ENCODE results near the gene SLC16A6.

SLC16A6 gene

GRCh38 chr17:68320311-68320865 lies 29.5 kb upstream of the SLC16A6 start:
- TF ChIP-seq, protein P1, sequence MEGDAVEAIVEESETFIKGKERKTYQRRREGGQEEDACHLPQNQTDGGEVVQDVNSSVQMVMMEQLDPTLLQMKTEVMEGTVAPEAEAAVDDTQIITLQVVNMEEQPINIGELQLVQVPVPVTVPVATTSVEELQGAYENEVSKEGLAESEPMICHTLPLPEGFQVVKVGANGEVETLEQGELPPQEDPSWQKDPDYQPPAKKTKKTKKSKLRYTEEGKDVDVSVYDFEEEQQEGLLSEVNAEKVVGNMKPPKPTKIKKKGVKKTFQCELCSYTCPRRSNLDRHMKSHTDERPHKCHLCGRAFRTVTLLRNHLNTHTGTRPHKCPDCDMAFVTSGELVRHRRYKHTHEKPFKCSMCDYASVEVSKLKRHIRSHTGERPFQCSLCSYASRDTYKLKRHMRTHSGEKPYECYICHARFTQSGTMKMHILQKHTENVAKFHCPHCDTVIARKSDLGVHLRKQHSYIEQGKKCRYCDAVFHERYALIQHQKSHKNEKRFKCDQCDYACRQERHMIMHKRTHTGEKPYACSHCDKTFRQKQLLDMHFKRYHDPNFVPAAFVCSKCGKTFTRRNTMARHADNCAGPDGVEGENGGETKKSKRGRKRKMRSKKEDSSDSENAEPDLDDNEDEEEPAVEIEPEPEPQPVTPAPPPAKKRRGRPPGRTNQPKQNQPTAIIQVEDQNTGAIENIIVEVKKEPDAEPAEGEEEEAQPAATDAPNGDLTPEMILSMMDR (IDR thresholded peaks at IDR 0.05; ENCODE audit: extremely low read depth, insufficient read depth, missing control alignments): no peak
- no peak for DNase-seq (ENCODE audit: low spot score)
- in situ Hi-C loops (cut with MboI; ENCODE audit: low pct_unique_long_range_greater_than_20kb, low sequenced_read_pairs, unreplicated experiment): no loop called here

DNA sequence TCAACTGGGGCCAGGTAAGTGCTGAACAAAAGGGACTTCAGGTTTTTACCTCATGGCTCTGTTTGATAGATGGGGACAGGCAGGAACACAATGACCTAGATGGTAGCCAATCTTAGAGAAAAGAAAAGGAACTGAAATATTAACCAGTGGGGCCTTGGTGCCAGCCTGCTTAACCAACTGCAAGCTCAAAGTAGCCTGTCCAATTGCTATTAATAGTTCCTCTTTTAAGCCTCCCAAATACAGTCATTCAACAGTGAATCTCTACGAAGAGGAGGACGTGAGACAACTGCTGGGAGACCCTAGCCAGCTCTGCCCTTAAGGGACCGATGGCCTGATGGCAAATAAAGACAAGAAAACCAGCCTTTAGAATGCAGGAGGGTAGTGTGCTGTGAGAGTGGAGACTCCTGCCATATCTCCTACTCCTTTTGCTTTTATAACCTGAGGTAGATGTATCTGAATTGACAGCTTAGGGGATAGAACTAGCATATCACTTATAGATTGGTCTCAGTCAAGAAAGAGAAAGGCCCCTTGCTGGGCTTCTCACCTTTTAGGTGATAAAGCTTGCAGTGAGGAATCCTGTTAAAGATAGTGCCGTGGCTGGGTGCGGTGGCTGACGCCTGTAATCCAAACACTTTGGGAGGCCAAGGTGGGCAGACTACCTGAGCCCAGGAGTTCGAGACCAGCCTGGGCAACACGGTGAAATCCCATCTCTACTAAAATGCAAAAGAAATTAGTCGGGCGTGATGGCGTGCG lies 28.7 kb upstream of the SLC16A6 start:
- no peak for DNase-seq (ENCODE audit: low spot score)
- in situ Hi-C loops (cut with MboI; ENCODE audit: low pct_unique_long_range_greater_than_20kb, low sequenced_read_pairs, unreplicated experiment): no loop called here
- TF ChIP-seq, protein P1 (IDR thresholded peaks at IDR 0.05; ENCODE audit: extremely low read depth, insufficient read depth, missing control alignments): no peak

DNA sequence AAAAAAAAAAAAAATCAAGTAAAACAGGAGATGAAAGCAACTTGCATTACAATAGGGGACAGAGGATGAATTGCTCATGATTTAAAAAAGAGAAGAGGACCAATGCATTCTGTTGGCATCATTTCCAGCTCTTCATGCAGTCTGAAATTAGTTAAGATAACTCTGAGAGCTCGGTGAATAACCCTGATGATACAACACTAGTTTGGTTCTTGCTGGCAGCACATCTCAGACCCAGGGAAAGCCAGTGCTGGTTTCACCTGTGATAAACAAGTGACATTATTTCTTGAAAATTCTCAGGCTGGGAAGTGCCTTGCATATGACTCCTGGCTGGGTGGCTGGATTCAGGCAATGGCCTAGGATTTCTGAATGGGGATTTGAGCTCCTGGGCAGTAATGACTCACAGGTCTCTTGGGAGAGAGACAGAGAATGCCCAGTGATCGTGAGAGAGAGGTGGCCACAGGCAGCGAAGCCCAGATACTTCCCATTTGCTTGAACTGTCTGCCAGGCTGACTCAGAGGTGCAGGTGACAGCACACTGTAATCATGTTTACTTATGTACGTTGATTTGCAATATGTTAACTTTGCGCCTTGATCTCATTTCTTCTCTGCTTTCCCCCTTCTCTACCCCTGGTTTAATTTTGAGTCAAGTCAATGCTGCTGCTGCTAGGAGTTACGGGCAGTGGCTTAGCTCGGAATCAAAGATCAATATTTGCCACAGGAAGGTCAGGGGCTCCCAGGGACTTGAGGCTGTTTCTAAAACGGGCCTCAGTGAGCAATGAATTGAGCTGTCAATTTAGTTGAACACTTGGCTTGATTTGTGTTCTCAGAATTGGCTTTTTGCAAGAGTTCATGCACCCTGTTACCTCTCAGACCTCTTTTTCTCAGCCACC lies 27.4 kb upstream of the SLC16A6 start:
- TF ChIP-seq, protein P1 (IDR thresholded peaks at IDR 0.05; ENCODE audit: extremely low read depth, insufficient read depth, missing control alignments): no peak
- DNase-seq (ENCODE audit: low spot score): no peak
- in situ Hi-C loops (cut with MboI; ENCODE audit: low pct_unique_long_range_greater_than_20kb, low sequenced_read_pairs, unreplicated experiment): no loop called here

GRCh38 chr17:68317458-68317857 lies 26.5 kb upstream of the SLC16A6 start:
- no peak for DNase-seq (ENCODE audit: low spot score)
- in situ Hi-C loops (cut with MboI; ENCODE audit: low pct_unique_long_range_greater_than_20kb, low sequenced_read_pairs, unreplicated experiment): no loop called here
- TF ChIP-seq, protein P1 (IDR thresholded peaks at IDR 0.05; ENCODE audit: extremely low read depth, insufficient read depth, missing control alignments): no peak

GRCh38 chr17:68315930-68316329 lies 25.0 kb upstream of the SLC16A6 start:
- in situ Hi-C loops (cut with MboI; ENCODE audit: low pct_unique_long_range_greater_than_20kb, low sequenced_read_pairs, unreplicated experiment): no loop called here
- no peak for DNase-seq (ENCODE audit: low spot score)
- TF ChIP-seq, protein P1 (IDR thresholded peaks at IDR 0.05; ENCODE audit: extremely low read depth, insufficient read depth, missing control alignments): no peak

DNA sequence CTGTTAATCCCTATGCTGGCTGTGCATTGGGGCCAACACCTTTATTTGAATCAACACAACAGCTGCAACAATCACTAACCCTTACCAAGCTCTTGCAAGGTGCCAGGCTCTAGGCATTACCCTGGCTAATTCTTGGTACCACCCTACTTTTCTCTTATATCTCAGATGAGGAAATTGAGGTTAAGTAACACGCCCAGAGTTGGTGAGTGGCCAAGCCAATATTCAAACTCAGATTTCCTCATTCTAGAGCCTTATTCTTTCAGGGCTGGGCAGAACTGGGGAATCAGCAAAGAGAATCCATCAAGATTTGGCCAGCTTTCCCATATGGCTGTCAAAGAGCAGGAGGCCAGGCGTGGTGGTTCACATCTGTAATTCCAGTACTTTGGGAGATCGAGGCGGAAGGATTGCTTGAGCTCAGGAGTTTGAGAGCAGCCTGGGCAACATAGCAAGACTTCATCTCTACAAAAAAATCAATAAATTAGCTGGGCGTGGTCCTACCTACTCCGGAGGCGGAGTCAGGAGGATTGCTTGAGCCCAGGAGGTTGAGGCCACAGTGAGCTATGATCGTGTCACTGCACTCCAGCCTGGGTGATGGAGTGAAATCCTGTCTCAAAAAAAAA lies 24.1 kb upstream of the SLC16A6 start:
- DNase-seq (ENCODE audit: low spot score): no peak
- in situ Hi-C loops (cut with MboI; ENCODE audit: low pct_unique_long_range_greater_than_20kb, low sequenced_read_pairs, unreplicated experiment): no loop called here
- TF ChIP-seq, protein P1 (IDR thresholded peaks at IDR 0.05; ENCODE audit: extremely low read depth, insufficient read depth, missing control alignments): no peak

Measured in GM13977 (cell line).